Neural progenitor cell (in vitro differentiated cells): ENCODE results near the gene SRCIN1. TPM values are rescaled to one million over a fixed set of nuclear protein-coding genes. Genes with fewer than 3 reads are reported as not detected.

ENCODE experiments used
- DNase-seq: peaks from one replicate; pipeline ENCODE4 v3.0.0-alpha.2; 2016; ENCODE audit warnings: low spot score
- H2AFZ ChIP-seq: fragments of 200-600 bp; sonication (generic); replicated peaks from 2 replicates; pipeline ENCODE4 v1.6.1; 2016; ENCODE audit warnings: antibody characterized with exemption
- H3F3A ChIP-seq: fragments of 200-600 bp; sonication (generic); 2 replicates; pipeline ENCODE4 v1.6.1; 2016; ENCODE audit warnings: antibody characterized with exemption, low read depth
- H3K27ac ChIP-seq: fragments of 200-600 bp; sonication (generic); 2 replicates; pipeline ENCODE4 v1.5.1; 2016; ENCODE audit warnings: mild to moderate bottlenecking
- H3K27me3 ChIP-seq: fragments of 200-600 bp; sonication (generic); 2 replicates; pipeline ENCODE4 v1.6.1; 2016; ENCODE audit warnings: mild to moderate bottlenecking, moderate library complexity
- H3K36me3 ChIP-seq: fragments of 200-600 bp; sonication (generic); 2 replicates; pipeline ENCODE4 v1.5.1; 2016
- H3K4me1 ChIP-seq: fragments of 200-600 bp; sonication (generic); 2 replicates; pipeline ENCODE4 v1.6.1; 2016; ENCODE audit warnings: mixed run types
- H3K4me2 ChIP-seq: fragments of 200-600 bp; sonication (generic); 2 replicates; pipeline ENCODE4 v1.6.1; 2016
- H3K4me3 ChIP-seq: fragments of 200-600 bp; sonication (generic); 2 replicates; pipeline ENCODE4 v1.5.1; 2016
- H3K79me2 ChIP-seq: fragments of 200-600 bp; sonication (generic); 2 replicates; pipeline ENCODE4 v1.6.1; 2016; ENCODE audit warnings: low read depth
- H3K9ac ChIP-seq: fragments of 200-600 bp; sonication (generic); 2 replicates; pipeline ENCODE4 v1.6.1; 2016
- H3K9me3 ChIP-seq: fragments of 200-600 bp; sonication (generic); 2 replicates; pipeline ENCODE4 v1.5.1; 2016; ENCODE audit warnings: low read depth
- H4K20me1 ChIP-seq: fragments of 200-600 bp; sonication (generic); 2 replicates; pipeline ENCODE4 v1.6.1; 2016; ENCODE audit warnings: low read depth
- H3K27ac Mint-ChIP-seq: 3 replicates; pipeline ENCODE4 v1.8.0; 2021; ENCODE audit warnings: mixed read lengths
- H3K27me3 Mint-ChIP-seq: 2 replicates; pipeline ENCODE4 v1.8.0; 2022; ENCODE audit warnings: low read depth, mild to moderate bottlenecking, inconsistent platforms, moderate library complexity, mixed read lengths; ENCODE audit not compliant: insufficient read depth
- H3K36me3 Mint-ChIP-seq: 3 replicates; pipeline ENCODE4 v1.8.0; 2021; ENCODE audit warnings: mixed read lengths
- H3K4me1 Mint-ChIP-seq: 3 replicates; pipeline ENCODE4 v1.8.0; 2021; ENCODE audit warnings: mixed read lengths
- H3K4me3 Mint-ChIP-seq: 3 replicates; pipeline ENCODE4 v1.8.0; 2021; ENCODE audit warnings: mild to moderate bottlenecking, moderate library complexity, mixed read lengths
- H3K9me3 Mint-ChIP-seq: 3 replicates; pipeline ENCODE4 v1.8.0; 2020; ENCODE audit warnings: mixed read lengths
- CTCF ChIP-seq: fragments of 200-600 bp; sonication (generic); IDR thresholded peaks from 2 replicates; pipeline ENCODE4 v1.5.1; 2017; ENCODE audit warnings: antibody characterized with exemption, mild to moderate bottlenecking
- EZH2 ChIP-seq: fragments of 200-600 bp; sonication (generic); IDR thresholded peaks from 2 replicates; pipeline ENCODE4 v1.6.1; 2017; ENCODE audit warnings: antibody characterized with exemption, mild to moderate bottlenecking, moderate library complexity
- EZH2phosphoT487 ChIP-seq: fragments of 200-600 bp; sonication (generic); IDR thresholded peaks from 2 replicates; pipeline ENCODE4 v1.6.1; 2017; ENCODE audit warnings: antibody characterized with exemption
- total RNA-seq: library from RNA; depleted of rRNA; stranded (reverse); fragments of >200 nt; gene quantifications from 2 replicates; pipeline ENCODE4 v1.2.3, GENCODE V29; 2015; ENCODE audit warnings: low replicate concordance

Gene SRCIN1
- total RNA-seq, 1 donor from 2014 or later = 3.8 TPM

- Mint-ChIP-seq H3K27me3 (peaks cover 47% of the 10 kb centered on the region), H3K9me3 (no peaks in the 10 kb centered on the region), H3K36me3 (no peaks in the 10 kb centered on the region), H3K4me1 (peaks cover 48% of the 10 kb centered on the region), H3K4me3 (peak overlapping the region; percentile 78), H3K27ac (no peak overlapping the region)
- Histone ChIP-seq H2AFZ (no peak overlapping the region), H3K4me3 (peak overlapping the region; percentile 54), H3K9ac (no peak overlapping the region), H3K27me3 (peaks cover 83% of the 10 kb centered on the region), H3K79me2 (no peaks in the 10 kb centered on the region), H3K9me3 (no peaks in the 10 kb centered on the region), H3K4me1 (peaks cover 40% of the 10 kb centered on the region), H3F3A (peaks cover 41% of the 10 kb centered on the region), H3K36me3 (no peaks in the 10 kb centered on the region), H4K20me1 (peaks cover 88% of the 10 kb centered on the region), H3K27ac (no peak overlapping the region), H3K4me2 (peak overlapping the region; percentile 84)
- TF ChIP-seq CTCF (no peak), EZH2phosphoT487 (no peak), EZH2 (no peak)
- DNase-seq = no peak
Measured at GRCh38 chr17:38577645-38578173, 28.0 kb downstream of the SRCIN1 start.

GRCh38 chr17:38577244-38577643 is 28.5 kb downstream of the SRCIN1 start:
- Mint-ChIP-seq H3K36me3 (no peaks in the 10 kb centered on the region), H3K27ac (no peak overlapping the region), H3K9me3 (no peaks in the 10 kb centered on the region), H3K4me1 (peaks cover 44% of the 10 kb centered on the region), H3K27me3 (peaks cover 47% of the 10 kb centered on the region), H3K4me3 (peak overlapping the region; percentile 9)
- Histone ChIP-seq H3K9me3 (no peaks in the 10 kb centered on the region), H4K20me1 (peaks cover 87% of the 10 kb centered on the region), H3F3A (peaks cover 44% of the 10 kb centered on the region), H3K4me3 (no peak overlapping the region), H3K79me2 (no peaks in the 10 kb centered on the region), H3K9ac (no peak overlapping the region), H3K27ac (no peak overlapping the region), H3K4me1 (peaks cover 38% of the 10 kb centered on the region), H3K36me3 (no peaks in the 10 kb centered on the region), H3K4me2 (no peak overlapping the region), H2AFZ (no peak overlapping the region), H3K27me3 (peaks cover 86% of the 10 kb centered on the region)
- no peak for TF ChIP-seq EZH2
- peak; percentile 19 for TF ChIP-seq CTCF
- no peak for DNase-seq

- Mint-ChIP-seq H3K27ac (no peak overlapping the region), H3K4me1 (peaks cover 44% of the 10 kb centered on the region), H3K4me3 (no peak overlapping the region), H3K9me3 (no peaks in the 10 kb centered on the region), H3K27me3 (peaks cover 52% of the 10 kb centered on the region), H3K36me3 (no peaks in the 10 kb centered on the region)
- peaks cover 59% of the 10 kb centered on the region for H3F3A ChIP-seq
- TF ChIP-seq EZH2phosphoT487 (no peak), EZH2 (no peak), CTCF (no peak)
- no peaks in the 10 kb centered on the region for H3K79me2 ChIP-seq
- H3K4me2 ChIP-seq = no peak overlapping the region
- no peak for DNase-seq
- H4K20me1 ChIP-seq = peaks cover 94% of the 10 kb centered on the region
- no peak overlapping the region for H2AFZ ChIP-seq
- no peak overlapping the region for H3K27ac ChIP-seq
- peaks cover 43% of the 10 kb centered on the region for H3K4me1 ChIP-seq
- H3K27me3 ChIP-seq = peaks cover 97% of the 10 kb centered on the region
- no peak overlapping the region for H3K4me3 ChIP-seq
- H3K9ac ChIP-seq = no peak overlapping the region
- H3K36me3 ChIP-seq = no peaks in the 10 kb centered on the region
- H3K9me3 ChIP-seq = no peaks in the 10 kb centered on the region
Measured at GRCh38 chr17:38575781-38576180, 30.0 kb downstream of the SRCIN1 start.
